Activated T-helper 2 cell treated with anti-CD3 and anti-CD28 coated beads, Interferon-gamma antibody, Interleukin-2, Interleukin-4, amounts not matched to agents 10 μg/mL and 5 μg/mL and 100 μg/mL, durations not matched to agents 14 hours and 24 hours and 36 hours (primary cell): ENCODE results near the gene TEAD1. TPM values are rescaled to one million over a fixed set of nuclear protein-coding genes. Genes with fewer than 3 reads are reported as not detected.

Source experiments
- DNase-seq: peaks from one replicate; pipeline ENCODE4 v3.0.0; 2021; ENCODE audit warnings: low spot score
- H3K27ac Mint-ChIP-seq: one replicate; pipeline ENCODE4 v1.8.0; 2021; ENCODE audit warnings: mixed read lengths
- H3K27me3 Mint-ChIP-seq: one replicate; pipeline ENCODE4 v1.8.0; 2021; ENCODE audit warnings: low read depth, mixed read lengths
- H3K36me3 Mint-ChIP-seq: one replicate; pipeline ENCODE4 v1.8.0; 2021; ENCODE audit warnings: low read depth, mixed read lengths
- H3K4me1 Mint-ChIP-seq: one replicate; pipeline ENCODE4 v1.8.0; 2021; ENCODE audit warnings: low read depth, mixed read lengths
- H3K4me3 Mint-ChIP-seq: one replicate; pipeline ENCODE4 v1.8.0; 2021; ENCODE audit warnings: low read depth, mild to moderate bottlenecking, moderate library complexity, mixed read lengths
- H3K9me3 Mint-ChIP-seq: one replicate; pipeline ENCODE4 v1.8.0; 2021; ENCODE audit warnings: mixed read lengths
- intact Hi-C: fragments of 100-400 bp; cut with micrococcal nuclease; formaldehyde crosslinking; loops from one replicate; pipeline ENCODE4 v1.15.1; 2023
- total RNA-seq: library from RNA; stranded (reverse); gene quantifications from 2 replicates; pipeline ENCODE4 v1.2.3, GENCODE V29; 2022

TEAD1 gene
- total RNA-seq, 1 donor from 2014 or later: 1.3 TPM

- intact Hi-C loops: no loop called here
- no peak for DNase-seq
- Mint-ChIP-seq H3K27ac (no peak overlapping the region), H3K27me3 (peaks cover 78% of the 10 kb centered on the region), H3K9me3 (no peaks in the 10 kb centered on the region), H3K4me3 (no peak overlapping the region), H3K4me1 (peaks cover 15% of the 10 kb centered on the region), H3K36me3 (no peaks in the 10 kb centered on the region)
These were observed 154.9 kb downstream of the TEAD1 start for GRCh38 chr11:12829131-12829530.

- peaks cover 15% of the 10 kb centered on the region for H3K4me1 Mint-ChIP-seq
- H3K27me3 Mint-ChIP-seq: peaks cover 75% of the 10 kb centered on the region
- no peak overlapping the region for H3K4me3 Mint-ChIP-seq
- no peaks in the 10 kb centered on the region for H3K36me3 Mint-ChIP-seq
- DNase-seq: no peak
- no peak overlapping the region for H3K27ac Mint-ChIP-seq
- no peaks in the 10 kb centered on the region for H3K9me3 Mint-ChIP-seq
- intact Hi-C loops: no loop called here
These were observed 155.5 kb downstream of the TEAD1 start for GRCh38 chr11:12829540-12830314.

DNA sequence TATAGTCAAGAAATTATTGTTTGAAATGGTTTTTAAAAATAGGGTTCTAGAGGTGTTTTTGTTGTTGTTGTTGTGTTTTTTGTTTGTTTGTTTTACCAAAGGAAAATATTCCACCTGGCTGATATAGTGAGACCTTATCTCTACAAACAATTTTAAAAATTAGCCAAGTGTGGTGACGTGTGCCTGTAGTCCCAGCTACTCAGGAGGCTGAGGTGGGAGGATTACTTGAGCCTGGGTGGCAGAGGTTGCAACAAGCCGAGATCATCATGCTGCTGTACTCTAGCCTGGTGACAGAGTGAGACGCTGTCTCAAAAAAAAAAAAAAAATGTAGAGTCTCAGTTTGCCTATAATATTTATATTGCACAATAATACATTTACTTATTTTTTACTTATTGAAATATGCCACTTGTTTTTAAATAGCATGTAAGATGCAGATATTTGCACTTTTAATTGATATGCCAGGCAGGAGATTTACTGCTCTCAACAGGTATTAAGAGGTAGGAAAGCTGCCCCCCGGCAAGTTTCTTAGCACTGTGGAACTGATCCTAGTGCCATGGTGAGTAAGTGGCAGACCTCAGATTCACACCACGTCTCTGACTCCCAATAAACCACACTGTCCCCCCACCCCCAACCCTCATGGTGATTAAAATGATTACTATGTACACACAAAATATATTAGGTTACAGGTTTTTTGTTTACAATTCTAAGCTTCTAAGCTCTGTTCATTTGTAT is 157.4 kb downstream of the TEAD1 start:
- no peak overlapping the region for H3K27ac Mint-ChIP-seq
- intact Hi-C loops: no loop called here
- no peaks in the 10 kb centered on the region for H3K36me3 Mint-ChIP-seq
- no peaks in the 10 kb centered on the region for H3K9me3 Mint-ChIP-seq
- peaks cover 15% of the 10 kb centered on the region for H3K4me1 Mint-ChIP-seq
- H3K27me3 Mint-ChIP-seq: peaks cover 70% of the 10 kb centered on the region
- no peak for DNase-seq
- H3K4me3 Mint-ChIP-seq: no peak overlapping the region

GRCh38 chr11:12832480-12833224 is 158.4 kb downstream of the TEAD1 start:
- Mint-ChIP-seq H3K27ac (no peak overlapping the region), H3K36me3 (no peaks in the 10 kb centered on the region), H3K9me3 (no peaks in the 10 kb centered on the region), H3K27me3 (peaks cover 60% of the 10 kb centered on the region), H3K4me3 (no peak overlapping the region), H3K4me1 (peaks cover 13% of the 10 kb centered on the region)
- DNase-seq: no peak
- intact Hi-C loops: no loop called here

- peaks cover 5% of the 10 kb centered on the region for H3K4me1 Mint-ChIP-seq
- no peak for DNase-seq
- intact Hi-C loops: no loop called here
- no peaks in the 10 kb centered on the region for H3K36me3 Mint-ChIP-seq
- H3K9me3 Mint-ChIP-seq: no peaks in the 10 kb centered on the region
- no peak overlapping the region for H3K4me3 Mint-ChIP-seq
- H3K27me3 Mint-ChIP-seq: peaks cover 44% of the 10 kb centered on the region
- no peak overlapping the region for H3K27ac Mint-ChIP-seq
These were observed 159.9 kb downstream of the TEAD1 start for GRCh38 chr11:12834166-12834565.

GRCh38 chr11:12834630-12835029 is 160.4 kb downstream of the TEAD1 start:
- intact Hi-C loops: no loop called here
- Mint-ChIP-seq H3K9me3 (no peaks in the 10 kb centered on the region), H3K27me3 (peaks cover 40% of the 10 kb centered on the region), H3K36me3 (no peaks in the 10 kb centered on the region), H3K4me3 (no peak overlapping the region), H3K4me1 (peaks cover 4% of the 10 kb centered on the region), H3K27ac (no peak overlapping the region)
- DNase-seq: no peak

- no peak overlapping the region for H3K27ac Mint-ChIP-seq
- DNase-seq: no peak
- H3K4me3 Mint-ChIP-seq: no peak overlapping the region
- peaks cover 33% of the 10 kb centered on the region for H3K27me3 Mint-ChIP-seq
- H3K4me1 Mint-ChIP-seq: peaks cover 4% of the 10 kb centered on the region
- no peaks in the 10 kb centered on the region for H3K9me3 Mint-ChIP-seq
- intact Hi-C loops: no loop called here
- H3K36me3 Mint-ChIP-seq: no peaks in the 10 kb centered on the region
These were observed 161.1 kb downstream of the TEAD1 start for GRCh38 chr11:12835286-12835685.

GRCh38 chr11:12838463-12839123 is 164.4 kb downstream of the TEAD1 start:
- Mint-ChIP-seq H3K9me3 (no peaks in the 10 kb centered on the region), H3K4me3 (no peak overlapping the region), H3K36me3 (no peaks in the 10 kb centered on the region), H3K27me3 (peaks cover 18% of the 10 kb centered on the region), H3K4me1 (peaks cover 10% of the 10 kb centered on the region), H3K27ac (no peak overlapping the region)
- no peak for DNase-seq
- intact Hi-C loops: no loop called here

- no peak overlapping the region for H3K27ac Mint-ChIP-seq
- intact Hi-C loops: no loop called here
- peaks cover 1% of the 10 kb centered on the region for H3K27me3 Mint-ChIP-seq
- H3K4me1 Mint-ChIP-seq: peaks cover 10% of the 10 kb centered on the region
- H3K4me3 Mint-ChIP-seq: no peak overlapping the region
- DNase-seq: no peak
- no peaks in the 10 kb centered on the region for H3K36me3 Mint-ChIP-seq
- H3K9me3 Mint-ChIP-seq: no peaks in the 10 kb centered on the region
These were observed 166.8 kb downstream of the TEAD1 start for GRCh38 chr11:12840871-12841660.

DNA sequence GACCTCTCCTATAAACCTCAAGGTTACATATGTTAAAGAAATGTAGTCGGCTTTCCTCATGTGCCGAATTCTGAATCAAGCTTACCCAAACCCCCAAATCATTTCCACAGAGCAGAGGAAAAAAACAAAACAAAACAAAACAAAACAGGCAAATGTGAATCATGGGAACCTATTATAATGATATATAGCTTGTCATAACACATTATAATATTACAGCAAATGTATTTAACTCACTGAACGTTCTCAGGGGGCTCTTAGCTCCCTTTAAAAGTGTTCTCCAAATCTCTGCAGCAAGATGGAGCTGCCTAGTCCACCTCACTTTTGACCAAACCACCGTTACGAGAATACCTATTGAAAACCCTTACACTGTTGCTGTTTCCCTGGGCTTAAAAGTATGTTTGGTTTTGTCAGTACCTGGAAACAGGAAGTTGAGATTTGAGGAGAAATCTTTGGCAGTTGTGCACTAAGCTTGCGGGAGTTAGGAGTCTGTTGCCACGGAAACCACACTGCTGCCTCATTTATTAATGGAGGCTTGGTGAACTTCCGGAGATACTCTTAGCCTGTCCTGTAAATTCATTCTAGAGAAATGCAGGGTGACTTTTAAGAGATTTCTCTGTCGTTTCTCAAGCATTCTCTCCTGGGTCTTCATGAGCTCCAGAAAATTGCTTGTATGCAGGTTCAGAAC is 167.9 kb downstream of the TEAD1 start:
- H3K27ac Mint-ChIP-seq: no peak overlapping the region
- no peak overlapping the region for H3K4me3 Mint-ChIP-seq
- H3K36me3 Mint-ChIP-seq: no peaks in the 10 kb centered on the region
- H3K27me3 Mint-ChIP-seq: peaks cover 6% of the 10 kb centered on the region
- no peaks in the 10 kb centered on the region for H3K9me3 Mint-ChIP-seq
- no peak for DNase-seq
- intact Hi-C loops: no loop called here
- H3K4me1 Mint-ChIP-seq: peaks cover 10% of the 10 kb centered on the region

DNA sequence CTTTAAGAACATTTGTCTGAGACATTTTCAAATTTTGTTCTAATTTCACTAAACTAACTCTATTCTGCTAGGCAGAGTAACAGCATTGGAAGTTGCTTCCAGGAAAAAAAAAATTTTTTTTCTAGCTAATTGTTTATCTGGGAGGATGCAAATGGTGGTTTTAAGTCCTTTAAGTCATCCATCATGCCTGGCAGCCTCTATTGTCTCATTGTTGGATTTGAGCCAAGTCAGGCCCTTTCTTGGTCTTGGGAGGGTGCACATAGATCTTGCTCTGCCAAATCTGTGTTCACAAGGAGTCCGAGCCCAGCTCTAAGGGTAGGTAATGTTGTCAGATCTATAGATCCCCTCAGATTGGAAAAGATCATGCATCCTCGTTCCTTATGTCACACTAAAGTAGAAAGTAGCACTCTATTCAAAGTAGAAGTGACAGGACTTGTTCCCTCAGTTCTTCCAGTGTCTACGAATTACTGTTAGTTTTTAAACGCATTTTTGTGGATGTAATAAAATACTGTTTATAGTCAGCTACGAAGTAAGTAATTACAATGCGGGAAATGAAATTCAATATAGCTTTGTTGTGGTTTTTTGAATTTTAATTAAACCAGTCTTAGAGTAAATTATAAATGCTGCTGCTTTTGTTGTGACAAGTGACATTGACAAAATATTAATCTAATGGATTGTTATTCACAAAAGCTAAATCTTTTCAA is 168.9 kb downstream of the TEAD1 start:
- H3K36me3 Mint-ChIP-seq: no peaks in the 10 kb centered on the region
- no peak overlapping the region for H3K4me3 Mint-ChIP-seq
- intact Hi-C loops: no loop called here
- H3K27ac Mint-ChIP-seq: no peak overlapping the region
- peaks cover 8% of the 10 kb centered on the region for H3K27me3 Mint-ChIP-seq
- no peak for DNase-seq
- H3K4me1 Mint-ChIP-seq: peaks cover 10% of the 10 kb centered on the region
- H3K9me3 Mint-ChIP-seq: no peaks in the 10 kb centered on the region
